Heart left ventricle (tissue), 16 donors: Measurements from ENCODE around the gene RGS6. TPM values are rescaled to one million over a fixed set of nuclear protein-coding genes. Genes with fewer than 3 reads are reported as not detected.

Experiments
- ATAC-seq, 4 donors: fragments of 200-7000 bp; cut with Tn5 transposase; one replicate each; pipeline ENCODE4 v1.9.1; 2020 to 2022; ENCODE audit warnings: moderate library complexity in 4 of 4, mild to moderate bottlenecking in 3 of 4, moderate number of reproducible peaks in 1 of 4
- DNase-seq, 5 donors: peaks; one replicate each; pipeline ENCODE4 v3.0.0-alpha.2; 2020
- H3K27ac ChIP-seq, 12 donors: fragments of 200-600 bp; sonication (generic) in 4 of 12; one replicate each; pipeline versions ENCODE4 v1.5.0 to v1.8.0; 2016 to 2022; ENCODE audit warnings: mild to moderate bottlenecking in 2 of 12
- H3K27me3 ChIP-seq, 9 donors: fragments of 200-600 bp; sonication (generic) in 2 of 9; one replicate each; pipeline versions ENCODE4 v1.5.1 to v1.8.0; 2016 to 2022; ENCODE audit warnings: mild to moderate bottlenecking in 3 of 9
- H3K36me3 ChIP-seq, 9 donors: fragments of 200-600 bp; sonication (generic) in 2 of 9; one replicate each; pipeline versions ENCODE4 v1.5.0 to v1.8.0; 2018 to 2022; ENCODE audit warnings: mild to moderate bottlenecking in 2 of 9
- H3K4me1 ChIP-seq, 12 donors: fragments of 200-600 bp; sonication (generic) in 4 of 12; one replicate each; pipeline versions ENCODE4 v1.5.0 to v1.8.0; 2016 to 2022; ENCODE audit warnings: mild to moderate bottlenecking in 3 of 12
- H3K4me3 ChIP-seq, 12 donors: fragments of 200-600 bp; sonication (generic) in 4 of 12; one replicate each; pipeline versions ENCODE4 v1.5.0 to v1.8.0; 2017 to 2022; ENCODE audit warnings: mild to moderate bottlenecking in 9 of 12, moderate library complexity in 4 of 12
- H3K9me3 ChIP-seq, 12 donors: fragments of 200-600 bp; sonication (generic) in 4 of 12; one replicate each; pipeline versions ENCODE4 v1.5.0 to v1.8.0; 2016 to 2022; ENCODE audit warnings: mild to moderate bottlenecking in 1 of 12
- CTCF ChIP-seq, 12 donors: fragments of 200-600 bp; sonication (generic) in 4 of 12; IDR thresholded peaks; one replicate each; pipeline versions ENCODE4 v1.5.0 to v1.8.0; 2018 to 2022; ENCODE audit warnings: antibody characterized with exemption in 12 of 12, mild to moderate bottlenecking in 5 of 12
- POLR2A ChIP-seq, 2 donors: fragments of 450-650 bp; IDR thresholded peaks; one replicate each; pipeline ENCODE4 v1.6.1; 2017; ENCODE audit warnings: antibody characterized with exemption in 2 of 2, mild to moderate bottlenecking in 2 of 2, moderate library complexity in 2 of 2
- WGBS, 4 donors: extraction: QIAGEN DNeasy Blood & Tissue Kit in 2 of 4; methylation state at CpG; one replicate each; pipeline versions ENCODE4 v1.1.5 to v1.1.7; 2013 to 2018; 5-methylcytosine and 5-hydroxymethylcytosine counted together
- intact Hi-C, 10 donors: fragments of 100-400 bp; cut with DNase I; formaldehyde crosslinking; loops; one replicate each; pipeline versions ENCODE4 v1.11.1 to v1.14.2; 2022
- polyA plus RNA-seq, 2 donors: library from polyadenylated mRNA; stranded (reverse); fragments of 200-250 nt; gene quantifications; one replicate each; pipeline ENCODE4 v1.2.3, GENCODE V29; 2013
- total RNA-seq, 9 donors: library from RNA; depleted of rRNA in 2 of 9; stranded (reverse); fragments of >200 nt in 2 of 9; fragmentation: NEBNext Ultra II Directional in 3 of 9; extraction: Animal tissue kit (Norgen Biotek cat#: 25700) in 3 of 9; gene quantifications; one replicate each; pipeline versions ENCODE4 v1.1.0 to v1.2.4, GENCODE V29; 2016 to 2023
- donor health status: ischemic (EF 13 %, LVEDD 7.1; RV severe dilation, severe dysfunction).
- donor health status: healthy with polysubstance abuse.
- donor health status: DM: no; HTN: yes; CAD: no.
- donor health status: DM: no; HTN: no; CAD: no.
- donor health status: ischemic (EF 25% LVEDD 6.9; RV normal size, moderate dysfunction).
- donor health status: ischemic (EF 25% LVEDD 5.7; RV mildly dilated, moderate dysfunction).
- donor health status: healthy.
- donor health status: DM: yes; HTN: yes; CAD: no.
- donor health status: ischemic (EF 35%, LVEDD 5.7; RV mildly dilated, moderate dysfunction).
- donor health status: nonischemic (EF 11% LVEDD 7.7; RV severe dilation, severe dysfunction).
- donor health status: DM: yes; HTN: yes; CAD: no.
- donor health status: PGD.
- donor health status: ischemic (EF 29% LVEDD 5.4; RV normal size, mild dysfunction).
- donor health status: nonischemic (EF 23%, LVEDD 6.1; RV moderate dilation, normal function).

Gene RGS6
- total and polyA plus RNA-seq, 11 donors, result 1.3 to 25.4 (median 15.1) TPM

DNA sequence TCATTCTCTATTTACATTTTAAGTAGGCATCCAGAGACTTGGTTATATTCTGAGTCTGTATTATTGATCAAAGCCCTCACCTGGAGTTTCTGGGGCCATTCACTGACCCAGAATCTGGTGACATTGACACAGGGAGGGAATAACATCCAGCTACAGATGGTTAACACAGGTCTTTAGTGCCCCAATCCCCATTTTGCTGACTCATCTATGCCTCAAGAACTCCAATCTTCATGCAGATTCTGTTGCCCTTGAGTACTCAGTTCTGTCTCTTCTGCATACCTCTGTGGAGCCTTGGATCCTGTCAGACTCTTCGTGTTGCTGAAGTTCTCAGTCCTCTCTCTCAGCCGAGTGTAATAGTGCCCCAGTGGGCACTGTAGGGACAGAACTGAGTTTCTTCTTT is 208.9 kb downstream of the RGS6 start:
- Histone ChIP-seq H3K4me3 (no peak overlapping the region), H3K27me3 (no peaks in the 10 kb centered on the region), H3K27ac (no peak overlapping the region), H3K4me1 (no peaks in the 10 kb centered on the region), H3K36me3 (no peaks in the 10 kb centered on the region), H3K9me3 (no peaks in the 10 kb centered on the region)
- ATAC-seq (no peak), DNase-seq (no peak)
- 88 to 96% (median 89%) methylated on average over 2 of the region's 2 CpGs for WGBS, 4 donors
- intact Hi-C loops, result loop anchor here in 1 of 10 donors (5.0 kb wide), 1 partner anchor 146 kb away; no protein-coding TSS in a partner anchor
- TF ChIP-seq CTCF (IDR thresholded peaks at IDR 0.05) (no peak), POLR2A (IDR thresholded peaks at IDR 0.05) (no peak)

DNA sequence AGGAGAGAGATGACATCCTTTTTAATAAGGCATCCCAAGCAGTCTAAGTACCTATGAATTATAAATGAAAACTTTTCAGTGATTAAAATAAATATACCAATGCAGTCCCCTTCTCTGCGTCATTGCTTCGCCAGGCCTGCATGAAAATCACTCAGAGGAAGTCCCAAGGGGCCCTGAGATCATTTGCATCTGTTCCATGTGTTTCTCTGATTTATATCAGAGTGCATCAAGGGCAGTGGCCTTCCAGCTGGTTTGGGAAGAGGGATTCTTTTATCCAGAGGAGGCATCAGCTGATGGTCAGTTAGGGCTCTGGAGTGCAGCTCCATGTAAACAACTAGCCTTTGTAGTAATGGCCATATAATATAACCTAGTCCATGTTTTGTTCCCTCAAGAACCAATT is 210.1 kb downstream of the RGS6 start:
- H3K27ac ChIP-seq, result no peak overlapping the region
- DNase-seq (peak in 1 of 5 donors; percentile 20), ATAC-seq (peak in 1 of 4 donors; percentile 64)
- TF ChIP-seq CTCF (IDR thresholded peaks at IDR 0.05) (no peak), POLR2A (IDR thresholded peaks at IDR 0.05) (no peak)
- no peaks in the 10 kb centered on the region for H3K36me3 ChIP-seq
- 66 to 80% (median 70%) methylated on average over 2 of the region's 2 CpGs for WGBS, 4 donors
- intact Hi-C loops, result loop anchor here in 1 of 10 donors (5.0 kb wide), 1 partner anchor 145 kb away; no protein-coding TSS in a partner anchor
- no peaks in the 10 kb centered on the region for H3K27me3 ChIP-seq
- no peaks in the 10 kb centered on the region for H3K9me3 ChIP-seq
- no peak overlapping the region for H3K4me3 ChIP-seq
- H3K4me1 ChIP-seq, result no peaks in the 10 kb centered on the region

DNA sequence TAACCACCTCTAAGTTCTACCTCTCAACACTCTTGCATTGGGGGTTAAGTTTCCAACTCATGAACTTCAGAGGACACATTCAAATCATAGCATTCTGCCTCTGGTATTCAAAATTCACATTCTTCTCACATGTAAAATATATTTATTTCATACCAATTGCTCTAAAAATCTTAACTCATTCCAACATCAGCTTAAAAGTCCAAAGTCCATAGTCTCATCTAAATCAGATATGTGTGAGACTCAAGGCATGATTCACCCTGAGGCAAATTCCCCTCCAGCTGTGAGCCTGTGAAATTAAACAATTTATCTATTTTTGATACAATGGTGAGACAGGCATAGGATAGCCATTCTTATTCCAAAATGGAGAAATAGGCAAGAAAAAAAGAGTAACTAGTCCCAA is 214.0 kb downstream of the RGS6 start:
- H3K27me3 ChIP-seq, result no peaks in the 10 kb centered on the region
- H3K4me1 ChIP-seq, result no peaks in the 10 kb centered on the region
- ATAC-seq, result no peak
- no peak overlapping the region for H3K4me3 ChIP-seq
- no peaks in the 10 kb centered on the region for H3K9me3 ChIP-seq
- TF ChIP-seq POLR2A (IDR thresholded peaks at IDR 0.05) (no peak), CTCF (IDR thresholded peaks at IDR 0.05) (no peak)
- no peak overlapping the region for H3K27ac ChIP-seq
- DNase-seq, result no peak
- no peaks in the 10 kb centered on the region for H3K36me3 ChIP-seq
- intact Hi-C loops, result no loop called here

- DNase-seq (no peak), ATAC-seq (peak in 2 of 4 donors; percentile 34 to 36)
- Histone ChIP-seq H3K27me3 (no peaks in the 10 kb centered on the region), H3K27ac (no peak overlapping the region), H3K9me3 (peaks cover 0 to 7% (median 0%) of the 10 kb centered on the region in 12 donors), H3K36me3 (no peaks in the 10 kb centered on the region), H3K4me1 (peaks cover 0 to 21% (median 6%) of the 10 kb centered on the region in 12 donors), H3K4me3 (no peak overlapping the region)
- TF ChIP-seq CTCF (IDR thresholded peaks at IDR 0.05) (no peak), POLR2A (IDR thresholded peaks at IDR 0.05) (no peak)
- intact Hi-C loops, result loop anchor here in 1 of 10 donors (5.0 kb wide), 1 partner anchor 53 kb away; no protein-coding TSS in a partner anchor
- 58 to 73% (median 64%) methylated on average over 10 of the region's 10 CpGs for WGBS, 4 donors
Observed at GRCh38 chr14:72154645-72155378, 222.6 kb downstream of the RGS6 start.
